ENCODE measurements around the gene IGFBP6. TPM values are rescaled to one million over a fixed set of nuclear protein-coding genes. Genes with fewer than 3 reads are reported as not detected.
A peak's percentile ranks its signal among the peaks of the same experiment; 100 is the strongest.

Gene IGFBP6
- total and polyA plus RNA-seq, 12 donors = 12.9 to 559 (median 212) TPM

DNA sequence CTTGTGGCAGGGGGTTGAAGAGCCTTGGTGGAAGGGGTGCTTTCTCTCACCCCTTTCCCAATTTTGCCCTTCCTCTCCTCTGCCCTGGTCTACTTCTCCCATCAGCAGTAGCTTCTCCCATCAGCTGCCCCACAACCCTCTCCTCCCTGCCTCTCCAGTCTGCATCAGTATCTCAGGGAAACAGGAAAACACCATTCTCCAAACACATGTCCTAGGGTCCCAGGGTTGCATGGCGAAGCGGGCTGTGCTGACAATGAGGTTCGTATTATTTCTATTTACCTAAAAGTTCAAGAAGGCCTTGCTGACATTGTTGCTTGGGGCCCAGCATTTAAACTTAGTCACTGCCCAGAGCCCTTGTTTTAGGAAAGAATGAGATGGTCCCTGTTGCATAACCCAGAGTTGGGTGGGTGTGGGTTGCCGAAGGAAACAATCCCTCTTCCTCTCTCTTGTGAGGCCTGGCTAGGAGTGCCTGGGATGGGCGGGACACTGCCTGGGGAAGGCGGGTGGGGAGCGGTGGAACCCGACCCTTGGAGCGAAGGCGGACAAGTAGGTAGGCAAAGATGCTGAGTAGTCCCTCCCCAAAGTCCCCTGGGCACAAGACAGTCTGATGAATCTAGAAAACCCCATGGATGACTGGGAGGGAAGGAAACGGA is 1.3 kb upstream of the IGFBP6 start:
- 59 to 65% (median 64%) methylated on average over 11 of the region's 11 CpGs for WGBS, 4 donors
- H3K4me1 ChIP-seq (replicated peaks in 1 of 2) = peaks cover 0 to 33% of the 10 kb centered on the region in 2 donors
- peak in 5 of 7 donors; percentile 42 to 78 (median 65) for DNase-seq

DNA sequence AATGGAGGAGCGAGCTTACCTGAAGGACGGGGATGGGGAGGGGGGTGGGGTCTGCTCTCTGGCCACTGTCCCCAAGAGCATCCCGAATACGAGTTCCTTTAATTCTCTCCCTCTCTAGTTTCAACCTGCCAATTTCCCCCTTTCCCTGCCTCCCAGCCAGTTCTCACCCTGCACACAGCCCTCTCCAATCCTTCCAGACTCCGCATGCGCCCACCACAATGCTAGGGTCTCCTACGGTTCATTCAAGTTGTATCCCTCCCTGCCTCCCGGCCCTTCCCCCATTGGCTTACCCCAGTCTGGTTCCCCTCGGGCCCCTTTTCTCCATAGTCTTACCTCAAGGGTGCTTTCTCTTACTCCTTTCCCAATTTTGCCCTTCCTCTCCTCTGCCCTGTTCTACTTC is 708 bp upstream of the IGFBP6 start:
- WGBS, 4 donors = 33 to 43% (median 41%) methylated on average over 8 to 9 of the region's 9 CpGs
- H3K27me3 ChIP-seq = no peaks in the 10 kb centered on the region
- H3K4me3 ChIP-seq = peak overlapping the region in 1 of 4 donors; percentile 64
- DNase-seq = peak in 1 of 7 donors; percentile 43
- no peak for TF ChIP-seq POLR2A (IDR thresholded peaks at IDR 0.05)
- TF ChIP-seq, protein P1, sequence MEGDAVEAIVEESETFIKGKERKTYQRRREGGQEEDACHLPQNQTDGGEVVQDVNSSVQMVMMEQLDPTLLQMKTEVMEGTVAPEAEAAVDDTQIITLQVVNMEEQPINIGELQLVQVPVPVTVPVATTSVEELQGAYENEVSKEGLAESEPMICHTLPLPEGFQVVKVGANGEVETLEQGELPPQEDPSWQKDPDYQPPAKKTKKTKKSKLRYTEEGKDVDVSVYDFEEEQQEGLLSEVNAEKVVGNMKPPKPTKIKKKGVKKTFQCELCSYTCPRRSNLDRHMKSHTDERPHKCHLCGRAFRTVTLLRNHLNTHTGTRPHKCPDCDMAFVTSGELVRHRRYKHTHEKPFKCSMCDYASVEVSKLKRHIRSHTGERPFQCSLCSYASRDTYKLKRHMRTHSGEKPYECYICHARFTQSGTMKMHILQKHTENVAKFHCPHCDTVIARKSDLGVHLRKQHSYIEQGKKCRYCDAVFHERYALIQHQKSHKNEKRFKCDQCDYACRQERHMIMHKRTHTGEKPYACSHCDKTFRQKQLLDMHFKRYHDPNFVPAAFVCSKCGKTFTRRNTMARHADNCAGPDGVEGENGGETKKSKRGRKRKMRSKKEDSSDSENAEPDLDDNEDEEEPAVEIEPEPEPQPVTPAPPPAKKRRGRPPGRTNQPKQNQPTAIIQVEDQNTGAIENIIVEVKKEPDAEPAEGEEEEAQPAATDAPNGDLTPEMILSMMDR (IDR thresholded peaks at IDR 0.05) = no peak
- H3K27ac ChIP-seq = peak overlapping the region in 3 of 5 donors; percentile 33 to 93 (median 64)
- peaks cover 0 to 33% of the 10 kb centered on the region in 2 donors for H3K4me1 ChIP-seq (replicated peaks in 1 of 2)
- intact Hi-C loops (cut with DNase I) = no loop called here
- no peaks in the 10 kb centered on the region for H3K36me3 ChIP-seq (replicated peaks in 1 of 2)
- no peaks in the 10 kb centered on the region for H3K9me3 ChIP-seq (replicated peaks in 1 of 3)

More for the DNA sequence above, 1.3 kb upstream of the IGFBP6 start:
- TF ChIP-seq, protein P1 (IDR thresholded peaks at IDR 0.05) = no peak
- peak in 1 of 2 donors; percentile 15 for TF ChIP-seq POLR2A (IDR thresholded peaks at IDR 0.05)
- Histone ChIP-seq H3K9me3 (replicated peaks in 1 of 3) (no peaks in the 10 kb centered on the region), H3K27me3 (no peaks in the 10 kb centered on the region), H3K4me3 (no peak overlapping the region), H3K36me3 (replicated peaks in 1 of 2) (no peaks in the 10 kb centered on the region), H3K27ac (peak overlapping the region in 2 of 5 donors; percentile 64 to 93)
- intact Hi-C loops (cut with DNase I) = no loop called here

DNA sequence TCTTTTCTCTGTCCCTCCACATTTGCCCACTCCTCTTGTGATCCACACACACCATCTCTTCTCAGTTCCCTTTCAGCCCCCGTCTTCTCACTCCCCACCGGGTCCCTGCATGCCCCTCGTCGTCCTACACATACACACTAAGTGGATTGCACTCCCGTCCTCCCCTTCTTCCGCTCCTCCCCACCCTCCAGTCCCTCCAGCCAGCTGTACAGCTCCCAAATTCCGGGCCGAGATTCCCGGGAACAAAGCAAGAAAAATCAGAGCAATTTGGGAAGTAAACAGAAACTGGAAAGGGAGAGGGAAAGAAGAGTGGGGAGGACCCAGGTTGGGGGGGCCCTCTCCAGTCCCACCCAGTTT is 282 bp upstream of the IGFBP6 start:
- Histone ChIP-seq H3K36me3 (replicated peaks in 1 of 2) (no peaks in the 10 kb centered on the region), H3K9me3 (replicated peaks in 1 of 3) (no peaks in the 10 kb centered on the region), H3K27me3 (no peaks in the 10 kb centered on the region), H3K27ac (peak overlapping the region in 4 of 5 donors; percentile 33 to 93 (median 58)), H3K4me3 (peak overlapping the region in 2 of 4 donors; percentile 41 to 64), H3K4me1 (replicated peaks in 1 of 2) (peaks cover 0 to 33% of the 10 kb centered on the region in 2 donors)
- intact Hi-C loops (cut with DNase I) = no loop called here
- DNase-seq = peak in 1 of 7 donors; percentile 51
- no peak for TF ChIP-seq POLR2A (IDR thresholded peaks at IDR 0.05)
- TF ChIP-seq, protein P1 (IDR thresholded peaks at IDR 0.05) = no peak
- WGBS, 4 donors = 1 to 2% (median 2%) methylated on average over 9 of the region's 9 CpGs

DNA sequence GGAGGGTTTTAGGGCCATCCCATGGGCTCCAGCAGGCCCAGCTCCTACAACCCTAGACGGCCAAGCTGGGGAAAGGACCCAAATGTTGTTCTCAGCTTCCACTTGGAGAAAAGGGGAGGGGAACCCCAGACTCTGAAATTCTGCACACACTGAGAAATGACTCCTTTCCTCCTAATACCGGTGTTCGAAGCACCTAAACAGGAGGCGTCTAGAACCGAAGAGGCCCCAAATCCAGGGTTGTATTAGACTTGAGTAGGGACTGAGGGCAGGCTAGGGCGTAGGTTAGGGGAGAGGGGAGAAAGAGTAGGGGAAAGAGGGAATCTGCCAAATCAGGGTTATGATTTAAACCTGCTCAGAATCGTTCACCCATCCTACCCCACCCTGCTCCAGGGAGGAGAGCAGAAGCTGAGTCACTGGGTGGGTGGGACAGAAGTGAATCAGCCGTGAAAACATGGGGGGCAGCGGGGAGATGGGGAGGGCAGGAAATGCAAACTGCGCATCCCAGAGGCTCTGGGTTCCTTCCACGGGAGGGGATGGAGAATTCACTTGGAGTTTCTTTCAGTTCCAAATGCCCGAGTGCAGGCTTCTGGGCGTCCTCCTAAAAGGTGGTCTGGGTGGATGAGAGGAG is 1.0 kb downstream of the IGFBP6 start:
- no peaks in the 10 kb centered on the region for H3K27me3 ChIP-seq
- intact Hi-C loops (cut with DNase I) = loop anchor here (2.0 kb wide), 1 partner anchor 32 kb away; no protein-coding TSS in a partner anchor
- no peaks in the 10 kb centered on the region for H3K9me3 ChIP-seq (replicated peaks in 1 of 3)
- peaks cover 0 to 33% of the 10 kb centered on the region in 2 donors for H3K4me1 ChIP-seq (replicated peaks in 1 of 2)
- WGBS, 4 donors = 41 to 58% (median 50%) methylated on average over 13 of the region's 13 CpGs
- TF ChIP-seq, protein P1 (IDR thresholded peaks at IDR 0.05) = no peak
- no peak for TF ChIP-seq POLR2A (IDR thresholded peaks at IDR 0.05)
- peak overlapping the region in 4 of 5 donors; percentile 33 to 93 (median 66) for H3K27ac ChIP-seq
- H3K4me3 ChIP-seq = peak overlapping the region in 1 of 4 donors; percentile 64
- H3K36me3 ChIP-seq (replicated peaks in 1 of 2) = no peaks in the 10 kb centered on the region
- peak in 1 of 7 donors; percentile 52 for DNase-seq

All from adrenal gland (tissue), 12 donors.